WTC11 (cell line): ENCODE results near the gene C6orf141. TPM values are rescaled to one million over a fixed set of nuclear protein-coding genes. Genes with fewer than 3 reads are reported as not detected.

ENCODE experiments used
- ATAC-seq: fragments of 200-7000 bp; cut with Tn5 transposase; 2 replicates; pipeline ENCODE4 v1.10.0; 2021; ENCODE audit warnings: mild to moderate bottlenecking, moderate library complexity
- CTCF ChIA-PET: fragments of 300-600 bp; sonication (Branson Sonifier 250); formaldehyde crosslinking; loops from one replicate; lab custom pipeline; 2021; ENCODE audit warnings: antibody characterized with exemption; lab: Charles Lee
- POLR2A ChIA-PET: fragments of 350-600 bp; sonication (Branson Sonifier 250); formaldehyde crosslinking; loops from one replicate; lab custom pipeline; 2021; ENCODE audit warnings: antibody characterized with exemption; lab: Charles Lee
- DNase-seq: peaks from one replicate; pipeline ENCODE4 v3.0.0; 2021; ENCODE audit warnings: low spot score
- H3K27ac Mint-ChIP-seq: 2 replicates; pipeline ENCODE4 v1.8.0; 2021; ENCODE audit warnings: mixed read lengths
- H3K27me3 Mint-ChIP-seq: 2 replicates; pipeline ENCODE4 v1.8.0; 2021; ENCODE audit warnings: low read depth, mild to moderate bottlenecking, moderate library complexity, mixed read lengths
- H3K36me3 Mint-ChIP-seq: 2 replicates; pipeline ENCODE4 v1.8.0; 2021; ENCODE audit warnings: mixed read lengths
- H3K4me1 Mint-ChIP-seq: 2 replicates; pipeline ENCODE4 v1.8.0; 2022; ENCODE audit warnings: mixed read lengths
- H3K4me3 Mint-ChIP-seq: 2 replicates; pipeline ENCODE4 v1.8.0; 2021; ENCODE audit warnings: mild to moderate bottlenecking, moderate library complexity, mixed read lengths
- H3K9me3 Mint-ChIP-seq: 2 replicates; pipeline ENCODE4 v1.8.0; 2021; ENCODE audit warnings: mixed read lengths
- ATF2 ChIP-seq: sonication (generic); formaldehyde crosslinking; IDR thresholded peaks from 2 replicates; pipeline ENCODE4 v1.8.1; 2022; ENCODE audit warnings: low read depth, missing genetic modification reagents, borderline replicate concordance
- CBFB ChIP-seq: sonication (generic); formaldehyde crosslinking; IDR thresholded peaks from 2 replicates; pipeline ENCODE4 v1.8.1; 2022; ENCODE audit warnings: mild to moderate bottlenecking, low read depth, missing genetic modification reagents
- CREB1 ChIP-seq: sonication (generic); formaldehyde crosslinking; IDR thresholded peaks from 2 replicates; pipeline ENCODE4 v1.8.0; 2023; ENCODE audit warnings: mild to moderate bottlenecking, missing genetic modification reagents
- FOXK1 ChIP-seq: sonication (generic); formaldehyde crosslinking; IDR thresholded peaks from 2 replicates; pipeline ENCODE4 v1.8.0; 2022; ENCODE audit warnings: mild to moderate bottlenecking, moderate library complexity, missing genetic modification reagents
- FOXP4 ChIP-seq: sonication (generic); formaldehyde crosslinking; IDR thresholded peaks from 2 replicates; pipeline ENCODE4 v1.8.0; 2022; ENCODE audit warnings: mild to moderate bottlenecking, missing genetic modification reagents
- GTF2I ChIP-seq: fragments of 250-450 bp; sonication (Bioruptor Pico); conservative IDR thresholded peaks from 2 replicates; pipeline ENCODE4 v1.4.0; 2021; ENCODE audit warnings: mild to moderate bottlenecking
- HMGXB4 ChIP-seq: sonication (generic); formaldehyde crosslinking; IDR thresholded peaks from 2 replicates; pipeline ENCODE4 v1.8.1; 2023; ENCODE audit warnings: mild to moderate bottlenecking, moderate library complexity, missing genetic modification reagents
- MAX ChIP-seq: sonication (generic); formaldehyde crosslinking; IDR thresholded peaks from 2 replicates; pipeline ENCODE4 v1.8.0; 2022; ENCODE audit warnings: mild to moderate bottlenecking, missing genetic modification reagents
- MYBL2 ChIP-seq: sonication (generic); formaldehyde crosslinking; IDR thresholded peaks from 2 replicates; pipeline ENCODE4 v1.8.1; 2023; ENCODE audit warnings: mild to moderate bottlenecking, moderate library complexity, missing genetic modification reagents
- NR1H2 ChIP-seq: sonication (generic); formaldehyde crosslinking; IDR thresholded peaks from 2 replicates; pipeline ENCODE4 v1.9.0; 2021; ENCODE audit warnings: mild to moderate bottlenecking, moderate library complexity, missing genetic modification reagents
- RELA ChIP-seq: sonication (generic); formaldehyde crosslinking; IDR thresholded peaks from 2 replicates; pipeline ENCODE4 v1.8.1; 2022; ENCODE audit warnings: missing genetic modification reagents, mild to moderate bottlenecking, borderline replicate concordance
- SMAD3 ChIP-seq: sonication (generic); formaldehyde crosslinking; IDR thresholded peaks from 2 replicates; pipeline ENCODE4 v1.8.0; 2022; ENCODE audit warnings: missing genetic modification reagents, mild to moderate bottlenecking, borderline replicate concordance
- SP1 ChIP-seq: sonication (generic); formaldehyde crosslinking; conservative IDR thresholded peaks from 2 replicates; pipeline ENCODE4 v1.8.1; 2022; ENCODE audit warnings: missing genetic modification reagents
- TEAD1 ChIP-seq: sonication (generic); formaldehyde crosslinking; IDR thresholded peaks from 2 replicates; pipeline ENCODE4 v1.8.0; 2022; ENCODE audit warnings: mild to moderate bottlenecking, missing genetic modification reagents
- USF2 ChIP-seq: sonication (generic); formaldehyde crosslinking; IDR thresholded peaks from 2 replicates; pipeline ENCODE4 v1.8.1; 2023; ENCODE audit warnings: mild to moderate bottlenecking, missing genetic modification reagents, moderate library complexity
- ZNF317 ChIP-seq: sonication (generic); formaldehyde crosslinking; IDR thresholded peaks from 2 replicates; pipeline ENCODE4 v1.8.1; 2023; ENCODE audit warnings: low read depth, mild to moderate bottlenecking, moderate library complexity, missing genetic modification reagents, borderline replicate concordance
- ZNF416 ChIP-seq: fragments of 250-450 bp; sonication (Bioruptor Pico); IDR thresholded peaks from 2 replicates; pipeline ENCODE4 v1.9.0; 2021; ENCODE audit warnings: mild to moderate bottlenecking, inconsistent platforms
- ZSCAN18 ChIP-seq: fragments of 250-450 bp; sonication (Bioruptor Pico); IDR thresholded peaks from 2 replicates; pipeline ENCODE4 v2.1.2; 2022; ENCODE audit warnings: mild to moderate bottlenecking, moderate library complexity
- total RNA-seq: library from RNA; stranded (reverse); gene quantifications from 3 replicates; pipeline ENCODE4 v1.2.3, GENCODE V29; 2021
- TF ChIP-seq, protein P1 (sequence below): sonication (generic); formaldehyde crosslinking; IDR thresholded peaks from 2 replicates; pipeline ENCODE4 v1.8.1; 2023; ENCODE audit warnings: mild to moderate bottlenecking, missing genetic modification reagents
- TF ChIP-seq, protein P2 (sequence below): sonication (generic); formaldehyde crosslinking; IDR thresholded peaks from 2 replicates; pipeline ENCODE4 v1.8.0; 2022; ENCODE audit warnings: missing genetic modification reagents

C6orf141 gene
- total RNA-seq, 1 experiment from 2014 or later, result 14.4 TPM

DNA sequence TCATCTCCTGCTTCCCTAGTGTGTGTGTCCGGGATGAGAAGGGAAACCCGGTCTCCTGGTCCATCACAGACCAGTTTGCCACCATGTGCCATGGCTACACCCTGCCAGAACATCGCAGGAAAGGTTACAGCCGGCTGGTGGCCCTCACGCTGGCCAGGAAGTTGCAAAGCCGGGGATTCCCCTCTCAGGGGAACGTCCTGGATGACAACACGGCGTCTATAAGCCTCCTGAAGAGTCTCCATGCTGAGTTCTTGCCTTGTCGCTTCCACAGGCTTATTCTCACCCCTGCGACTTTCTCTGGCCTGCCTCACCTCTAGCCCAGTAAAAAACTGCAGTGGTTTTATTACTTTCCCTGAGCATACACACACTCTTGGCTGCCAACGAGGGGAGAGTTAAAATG is 23.9 kb upstream of the C6orf141 start (continued):
- TF ChIP-seq FOXP4 (no peak), CREB1 (CRISPR knock-in tag) (no peak), SP1 (CRISPR knock-in tag) (no peak), USF2 (CRISPR knock-in tag) (no peak)

DNA sequence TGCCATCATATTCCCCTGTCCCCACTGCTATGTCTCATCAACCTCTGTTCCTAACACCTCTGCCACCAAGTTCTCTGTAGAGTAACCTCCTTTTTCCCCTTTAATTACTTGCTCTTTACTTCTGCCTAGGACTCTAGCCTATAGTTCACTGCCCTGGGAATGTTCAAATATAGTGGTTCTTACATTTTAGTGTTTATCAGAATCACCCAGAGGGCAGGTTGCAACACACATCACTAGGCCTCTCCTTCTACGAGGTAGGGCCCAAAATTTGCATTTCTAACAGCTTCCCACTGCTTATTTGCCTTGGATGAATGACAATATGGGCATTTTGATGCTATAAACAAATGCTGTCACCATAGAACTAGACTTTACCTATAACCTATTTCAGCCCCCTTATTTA is 23.1 kb upstream of the C6orf141 start:
- DNase-seq, result no peak
- ChIA-PET POLR2A (interaction anchor here (1.2 kb wide), 1 partner anchor 17 kb away, joined by 10 read pairs; no protein-coding TSS in a partner anchor), CTCF (no interaction called here)
- TF ChIP-seq MAX (CRISPR knock-in tag) (no peak), ZNF317 (no peak)
- Mint-ChIP-seq H3K4me1 (peaks cover 11% of the 10 kb centered on the region), H3K27ac (no peak overlapping the region), H3K27me3 (no peaks in the 10 kb centered on the region), H3K36me3 (no peaks in the 10 kb centered on the region), H3K4me3 (no peak overlapping the region), H3K9me3 (peaks cover 6% of the 10 kb centered on the region; the same call in 1 of the 2 replicates)
- ATAC-seq, result peak; percentile 38; the same call in 1 of the 2 replicates

GRCh38 chr6:49528571-49528970 is 21.9 kb upstream of the C6orf141 start:
- DNase-seq (no peak), ATAC-seq (no peak)
- no peak for TF ChIP-seq TEAD1
- no peak for TF ChIP-seq GTF2I (CRISPR knock-in tag)
- TF ChIP-seq ZNF416 (CRISPR knock-in tag), result no peak
- TF ChIP-seq ZSCAN18, result no peak
- TF ChIP-seq, protein P1, sequence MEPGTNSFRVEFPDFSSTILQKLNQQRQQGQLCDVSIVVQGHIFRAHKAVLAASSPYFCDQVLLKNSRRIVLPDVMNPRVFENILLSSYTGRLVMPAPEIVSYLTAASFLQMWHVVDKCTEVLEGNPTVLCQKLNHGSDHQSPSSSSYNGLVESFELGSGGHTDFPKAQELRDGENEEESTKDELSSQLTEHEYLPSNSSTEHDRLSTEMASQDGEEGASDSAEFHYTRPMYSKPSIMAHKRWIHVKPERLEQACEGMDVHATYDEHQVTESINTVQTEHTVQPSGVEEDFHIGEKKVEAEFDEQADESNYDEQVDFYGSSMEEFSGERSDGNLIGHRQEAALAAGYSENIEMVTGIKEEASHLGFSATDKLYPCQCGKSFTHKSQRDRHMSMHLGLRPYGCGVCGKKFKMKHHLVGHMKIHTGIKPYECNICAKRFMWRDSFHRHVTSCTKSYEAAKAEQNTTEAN (CRISPR knock-in tag), result no peak
- no peak for TF ChIP-seq MYBL2 (CRISPR knock-in tag)
- TF ChIP-seq RELA, result no peak
- no peak for TF ChIP-seq FOXK1
- no peak for TF ChIP-seq HMGXB4 (CRISPR knock-in tag)
- TF ChIP-seq NR1H2 (CRISPR knock-in tag), result no peak
- TF ChIP-seq SMAD3 (CRISPR knock-in tag), result no peak
- TF ChIP-seq, protein P2, sequence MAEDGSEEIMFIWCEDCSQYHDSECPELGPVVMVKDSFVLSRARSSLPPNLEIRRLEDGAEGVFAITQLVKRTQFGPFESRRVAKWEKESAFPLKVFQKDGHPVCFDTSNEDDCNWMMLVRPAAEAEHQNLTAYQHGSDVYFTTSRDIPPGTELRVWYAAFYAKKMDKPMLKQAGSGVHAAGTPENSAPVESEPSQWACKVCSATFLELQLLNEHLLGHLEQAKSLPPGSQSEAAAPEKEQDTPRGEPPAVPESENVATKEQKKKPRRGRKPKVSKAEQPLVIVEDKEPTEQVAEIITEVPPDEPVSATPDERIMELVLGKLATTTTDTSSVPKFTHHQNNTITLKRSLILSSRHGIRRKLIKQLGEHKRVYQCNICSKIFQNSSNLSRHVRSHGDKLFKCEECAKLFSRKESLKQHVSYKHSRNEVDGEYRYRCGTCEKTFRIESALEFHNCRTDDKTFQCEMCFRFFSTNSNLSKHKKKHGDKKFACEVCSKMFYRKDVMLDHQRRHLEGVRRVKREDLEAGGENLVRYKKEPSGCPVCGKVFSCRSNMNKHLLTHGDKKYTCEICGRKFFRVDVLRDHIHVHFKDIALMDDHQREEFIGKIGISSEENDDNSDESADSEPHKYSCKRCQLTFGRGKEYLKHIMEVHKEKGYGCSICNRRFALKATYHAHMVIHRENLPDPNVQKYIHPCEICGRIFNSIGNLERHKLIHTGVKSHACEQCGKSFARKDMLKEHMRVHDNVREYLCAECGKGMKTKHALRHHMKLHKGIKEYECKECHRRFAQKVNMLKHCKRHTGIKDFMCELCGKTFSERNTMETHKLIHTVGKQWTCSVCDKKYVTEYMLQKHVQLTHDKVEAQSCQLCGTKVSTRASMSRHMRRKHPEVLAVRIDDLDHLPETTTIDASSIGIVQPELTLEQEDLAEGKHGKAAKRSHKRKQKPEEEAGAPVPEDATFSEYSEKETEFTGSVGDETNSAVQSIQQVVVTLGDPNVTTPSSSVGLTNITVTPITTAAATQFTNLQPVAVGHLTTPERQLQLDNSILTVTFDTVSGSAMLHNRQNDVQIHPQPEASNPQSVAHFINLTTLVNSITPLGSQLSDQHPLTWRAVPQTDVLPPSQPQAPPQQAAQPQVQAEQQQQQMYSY, result no peak
- TF ChIP-seq ATF2, result no peak
- no peak for TF ChIP-seq CBFB (CRISPR knock-in tag)
- H3K27ac Mint-ChIP-seq, result no peak overlapping the region
- H3K36me3 Mint-ChIP-seq, result no peaks in the 10 kb centered on the region
- no peaks in the 10 kb centered on the region for H3K27me3 Mint-ChIP-seq
- ChIA-PET CTCF (interaction anchor here (1.0 kb wide), 1 partner anchor 502 kb away, joined by 3 read pairs; no protein-coding TSS in a partner anchor), POLR2A (no interaction called here)
- no peak overlapping the region for H3K4me3 Mint-ChIP-seq
- H3K4me1 Mint-ChIP-seq, result peaks cover 11% of the 10 kb centered on the region
- peaks cover 6% of the 10 kb centered on the region; the same call in 1 of the 2 replicates for H3K9me3 Mint-ChIP-seq
